WTC11 (cell line): ENCODE measurements around the gene NRG3. TPM values are rescaled to one million over a fixed set of nuclear protein-coding genes. Genes with fewer than 3 reads are reported as not detected.

Experiments used
- ATAC-seq: fragments of 200-7000 bp; cut with Tn5 transposase; 2 replicates; pipeline ENCODE4 v1.10.0; 2021; ENCODE audit warnings: mild to moderate bottlenecking, moderate library complexity
- CTCF ChIA-PET: fragments of 300-600 bp; sonication (Branson Sonifier 250); formaldehyde crosslinking; loops from one replicate; lab custom pipeline; 2021; ENCODE audit warnings: antibody characterized with exemption; lab: Charles Lee
- POLR2A ChIA-PET: fragments of 350-600 bp; sonication (Branson Sonifier 250); formaldehyde crosslinking; loops from one replicate; lab custom pipeline; 2021; ENCODE audit warnings: antibody characterized with exemption; lab: Charles Lee
- DNase-seq: peaks from one replicate; pipeline ENCODE4 v3.0.0; 2021; ENCODE audit warnings: low spot score
- H3K27ac Mint-ChIP-seq: 2 replicates; pipeline ENCODE4 v1.8.0; 2021; ENCODE audit warnings: mixed read lengths
- H3K27me3 Mint-ChIP-seq: 2 replicates; pipeline ENCODE4 v1.8.0; 2021; ENCODE audit warnings: low read depth, mild to moderate bottlenecking, moderate library complexity, mixed read lengths
- H3K36me3 Mint-ChIP-seq: 2 replicates; pipeline ENCODE4 v1.8.0; 2021; ENCODE audit warnings: mixed read lengths
- H3K4me1 Mint-ChIP-seq: 2 replicates; pipeline ENCODE4 v1.8.0; 2022; ENCODE audit warnings: mixed read lengths
- H3K4me3 Mint-ChIP-seq: 2 replicates; pipeline ENCODE4 v1.8.0; 2021; ENCODE audit warnings: mild to moderate bottlenecking, moderate library complexity, mixed read lengths
- H3K9me3 Mint-ChIP-seq: 2 replicates; pipeline ENCODE4 v1.8.0; 2021; ENCODE audit warnings: mixed read lengths
- GTF2I ChIP-seq: fragments of 250-450 bp; sonication (Bioruptor Pico); conservative IDR thresholded peaks from 2 replicates; pipeline ENCODE4 v1.4.0; 2021; ENCODE audit warnings: mild to moderate bottlenecking
- JUN ChIP-seq: sonication (generic); formaldehyde crosslinking; IDR thresholded peaks from 2 replicates; pipeline ENCODE4 v1.8.0; 2023; ENCODE audit warnings: mild to moderate bottlenecking, missing genetic modification reagents
- NFATC4 ChIP-seq: fragments of 250-450 bp; sonication (Bioruptor Pico); IDR thresholded peaks from 2 replicates; pipeline ENCODE4 v1.9.0; 2021; ENCODE audit warnings: mild to moderate bottlenecking
- NFE2L1 ChIP-seq: sonication (generic); formaldehyde crosslinking; IDR thresholded peaks from 2 replicates; pipeline ENCODE4 v1.8.1; 2023; ENCODE audit warnings: missing genetic modification reagents
- OVOL2 ChIP-seq: fragments of 250-450 bp; sonication (Bioruptor Pico); IDR thresholded peaks from 2 replicates; pipeline ENCODE4 v1.9.0; 2021; ENCODE audit warnings: mild to moderate bottlenecking, borderline replicate concordance
- SMAD3 ChIP-seq: sonication (generic); formaldehyde crosslinking; IDR thresholded peaks from 2 replicates; pipeline ENCODE4 v1.8.0; 2022; ENCODE audit warnings: missing genetic modification reagents, mild to moderate bottlenecking, borderline replicate concordance
- SOX15 ChIP-seq: fragments of 250-450 bp; sonication (Bioruptor Pico); IDR thresholded peaks from 2 replicates; pipeline ENCODE4 v1.9.0; 2021; ENCODE audit warnings: mild to moderate bottlenecking
- TEAD1 ChIP-seq: sonication (generic); formaldehyde crosslinking; IDR thresholded peaks from 2 replicates; pipeline ENCODE4 v1.8.0; 2022; ENCODE audit warnings: mild to moderate bottlenecking, missing genetic modification reagents
- TP53 ChIP-seq: sonication (generic); formaldehyde crosslinking; IDR thresholded peaks from 2 replicates; pipeline ENCODE4 v1.8.1; 2023; ENCODE audit warnings: mild to moderate bottlenecking, missing genetic modification reagents
- ZBTB21 ChIP-seq: sonication (generic); formaldehyde crosslinking; IDR thresholded peaks from 2 replicates; pipeline ENCODE4 v1.8.1; 2023; ENCODE audit warnings: mild to moderate bottlenecking, missing genetic modification reagents, borderline replicate concordance
- ZNF232 ChIP-seq: sonication (generic); formaldehyde crosslinking; IDR thresholded peaks from 2 replicates; pipeline ENCODE4 v1.8.0; 2022; ENCODE audit warnings: mild to moderate bottlenecking, missing genetic modification reagents
- ZNF263 ChIP-seq: sonication (generic); formaldehyde crosslinking; IDR thresholded peaks from 2 replicates; pipeline ENCODE4 v1.8.1; 2022; ENCODE audit warnings: low read depth, mild to moderate bottlenecking, moderate library complexity, missing genetic modification reagents
- ZNF416 ChIP-seq: fragments of 250-450 bp; sonication (Bioruptor Pico); IDR thresholded peaks from 2 replicates; pipeline ENCODE4 v1.9.0; 2021; ENCODE audit warnings: mild to moderate bottlenecking, inconsistent platforms
- total RNA-seq: library from RNA; stranded (reverse); gene quantifications from 3 replicates; pipeline ENCODE4 v1.2.3, GENCODE V29; 2021
- TF ChIP-seq, protein P1 (sequence below): sonication (generic); formaldehyde crosslinking; IDR thresholded peaks from 2 replicates; pipeline ENCODE4 v1.8.1; 2022; ENCODE audit warnings: low read depth, mild to moderate bottlenecking, moderate library complexity, missing genetic modification reagents, borderline replicate concordance
- TF ChIP-seq, protein P2 (sequence below): fragments of 250-450 bp; sonication (Bioruptor Pico); IDR thresholded peaks from 2 replicates; pipeline ENCODE4 v1.9.0; 2021; ENCODE audit warnings: moderate library complexity, mild to moderate bottlenecking, inconsistent platforms, borderline replicate concordance
- TF ChIP-seq, protein P3 (sequence below): fragments of 250-450 bp; sonication (Bioruptor Pico); IDR thresholded peaks from 2 replicates; pipeline ENCODE4 v1.8.0; 2021; ENCODE audit warnings: mild to moderate bottlenecking
- TF ChIP-seq, protein P4 (sequence below): sonication (generic); formaldehyde crosslinking; IDR thresholded peaks from 2 replicates; pipeline ENCODE4 v1.8.1; 2022; ENCODE audit warnings: mild to moderate bottlenecking, missing genetic modification reagents, moderate library complexity, borderline replicate concordance
- TF ChIP-seq, protein P5 (sequence below): sonication (generic); formaldehyde crosslinking; IDR thresholded peaks from 2 replicates; pipeline ENCODE4 v1.8.1; 2022; ENCODE audit warnings: missing genetic modification reagents, borderline replicate concordance
- TF ChIP-seq, protein P6 (sequence below): sonication (generic); formaldehyde crosslinking; IDR thresholded peaks from 2 replicates; pipeline ENCODE4 v1.8.1; 2023; ENCODE audit warnings: mild to moderate bottlenecking, moderate library complexity, missing genetic modification reagents
- TF ChIP-seq, protein P7 (sequence below): sonication (generic); formaldehyde crosslinking; IDR thresholded peaks from 2 replicates; pipeline ENCODE4 v1.8.0; 2022; ENCODE audit warnings: mild to moderate bottlenecking, missing genetic modification reagents

NRG3 gene
- total RNA-seq, 1 experiment from 2014 or later, result 7.0 TPM

DNA sequence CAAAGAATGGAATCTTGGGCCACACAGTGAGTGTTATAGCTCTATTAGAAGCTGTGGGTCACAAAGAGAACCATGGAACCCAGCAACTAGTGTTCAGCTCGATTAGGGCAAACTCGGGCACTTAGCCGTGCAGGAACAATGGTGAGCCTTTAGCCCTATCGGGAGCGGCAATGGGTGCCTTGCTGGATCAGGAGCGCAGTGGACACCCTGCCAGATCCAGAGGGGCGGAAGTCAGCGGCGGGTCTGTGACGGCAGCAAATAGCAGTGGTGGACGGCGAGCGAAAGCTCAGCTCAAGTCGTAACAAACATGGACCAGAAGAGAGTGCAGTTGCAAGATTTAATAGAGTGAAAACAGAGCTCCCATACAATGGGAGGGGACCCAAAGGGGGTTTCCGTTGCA is 43.9 kb upstream of the NRG3 start:
- Mint-ChIP-seq H3K9me3 (peaks cover 9% of the 10 kb centered on the region; the same call in 1 of the 2 replicates), H3K36me3 (no peaks in the 10 kb centered on the region), H3K4me1 (peaks cover 4% of the 10 kb centered on the region), H3K27me3 (no peaks in the 10 kb centered on the region), H3K27ac (no peak overlapping the region), H3K4me3 (no peak overlapping the region)
- ATAC-seq, result no peak
- TF ChIP-seq JUN (CRISPR knock-in tag) (no peak), NFATC4 (no peak), TP53 (no peak), ZNF263 (no peak), NFE2L1 (no peak), SMAD3 (CRISPR knock-in tag) (no peak), SOX15 (CRISPR knock-in tag) (no peak), GTF2I (no peak), TEAD1 (no peak), OVOL2 (CRISPR knock-in tag) (no peak), ZNF232 (no peak), ZNF416 (CRISPR knock-in tag) (no peak), ZBTB21 (CRISPR knock-in tag) (no peak)
- TF ChIP-seq, protein P1, sequence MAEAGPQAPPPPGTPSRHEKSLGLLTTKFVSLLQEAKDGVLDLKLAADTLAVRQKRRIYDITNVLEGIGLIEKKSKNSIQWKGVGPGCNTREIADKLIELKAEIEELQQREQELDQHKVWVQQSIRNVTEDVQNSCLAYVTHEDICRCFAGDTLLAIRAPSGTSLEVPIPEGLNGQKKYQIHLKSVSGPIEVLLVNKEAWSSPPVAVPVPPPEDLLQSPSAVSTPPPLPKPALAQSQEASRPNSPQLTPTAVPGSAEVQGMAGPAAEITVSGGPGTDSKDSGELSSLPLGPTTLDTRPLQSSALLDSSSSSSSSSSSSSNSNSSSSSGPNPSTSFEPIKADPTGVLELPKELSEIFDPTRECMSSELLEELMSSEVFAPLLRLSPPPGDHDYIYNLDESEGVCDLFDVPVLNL (CRISPR knock-in tag), result no peak
- TF ChIP-seq, protein P2, sequence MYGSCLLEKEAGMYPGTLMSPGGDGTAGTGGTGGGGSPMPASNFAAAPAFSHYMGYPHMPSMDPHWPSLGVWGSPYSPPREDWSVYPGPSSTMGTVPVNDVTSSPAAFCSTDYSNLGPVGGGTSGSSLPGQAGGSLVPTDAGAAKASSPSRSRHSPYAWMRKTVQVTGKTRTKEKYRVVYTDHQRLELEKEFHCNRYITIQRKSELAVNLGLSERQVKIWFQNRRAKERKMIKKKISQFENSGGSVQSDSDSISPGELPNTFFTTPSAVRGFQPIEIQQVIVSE (CRISPR knock-in tag), result no peak
- TF ChIP-seq, protein P3, sequence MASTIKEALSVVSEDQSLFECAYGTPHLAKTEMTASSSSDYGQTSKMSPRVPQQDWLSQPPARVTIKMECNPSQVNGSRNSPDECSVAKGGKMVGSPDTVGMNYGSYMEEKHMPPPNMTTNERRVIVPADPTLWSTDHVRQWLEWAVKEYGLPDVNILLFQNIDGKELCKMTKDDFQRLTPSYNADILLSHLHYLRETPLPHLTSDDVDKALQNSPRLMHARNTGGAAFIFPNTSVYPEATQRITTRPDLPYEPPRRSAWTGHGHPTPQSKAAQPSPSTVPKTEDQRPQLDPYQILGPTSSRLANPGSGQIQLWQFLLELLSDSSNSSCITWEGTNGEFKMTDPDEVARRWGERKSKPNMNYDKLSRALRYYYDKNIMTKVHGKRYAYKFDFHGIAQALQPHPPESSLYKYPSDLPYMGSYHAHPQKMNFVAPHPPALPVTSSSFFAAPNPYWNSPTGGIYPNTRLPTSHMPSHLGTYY, result no peak
- TF ChIP-seq, protein P4, sequence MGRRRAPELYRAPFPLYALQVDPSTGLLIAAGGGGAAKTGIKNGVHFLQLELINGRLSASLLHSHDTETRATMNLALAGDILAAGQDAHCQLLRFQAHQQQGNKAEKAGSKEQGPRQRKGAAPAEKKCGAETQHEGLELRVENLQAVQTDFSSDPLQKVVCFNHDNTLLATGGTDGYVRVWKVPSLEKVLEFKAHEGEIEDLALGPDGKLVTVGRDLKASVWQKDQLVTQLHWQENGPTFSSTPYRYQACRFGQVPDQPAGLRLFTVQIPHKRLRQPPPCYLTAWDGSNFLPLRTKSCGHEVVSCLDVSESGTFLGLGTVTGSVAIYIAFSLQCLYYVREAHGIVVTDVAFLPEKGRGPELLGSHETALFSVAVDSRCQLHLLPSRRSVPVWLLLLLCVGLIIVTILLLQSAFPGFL (CRISPR knock-in tag), result no peak
- TF ChIP-seq, protein P5, sequence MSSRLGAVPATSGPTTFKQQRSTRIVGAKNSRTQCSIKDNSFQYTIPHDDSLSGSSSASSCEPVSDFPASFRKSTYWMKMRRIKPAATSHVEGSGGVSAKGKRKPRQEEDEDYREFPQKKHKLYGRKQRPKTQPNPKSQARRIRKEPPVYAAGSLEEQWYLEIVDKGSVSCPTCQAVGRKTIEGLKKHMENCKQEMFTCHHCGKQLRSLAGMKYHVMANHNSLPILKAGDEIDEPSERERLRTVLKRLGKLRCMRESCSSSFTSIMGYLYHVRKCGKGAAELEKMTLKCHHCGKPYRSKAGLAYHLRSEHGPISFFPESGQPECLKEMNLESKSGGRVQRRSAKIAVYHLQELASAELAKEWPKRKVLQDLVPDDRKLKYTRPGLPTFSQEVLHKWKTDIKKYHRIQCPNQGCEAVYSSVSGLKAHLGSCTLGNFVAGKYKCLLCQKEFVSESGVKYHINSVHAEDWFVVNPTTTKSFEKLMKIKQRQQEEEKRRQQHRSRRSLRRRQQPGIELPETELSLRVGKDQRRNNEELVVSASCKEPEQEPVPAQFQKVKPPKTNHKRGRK (CRISPR knock-in tag), result no peak
- TF ChIP-seq, protein P6, sequence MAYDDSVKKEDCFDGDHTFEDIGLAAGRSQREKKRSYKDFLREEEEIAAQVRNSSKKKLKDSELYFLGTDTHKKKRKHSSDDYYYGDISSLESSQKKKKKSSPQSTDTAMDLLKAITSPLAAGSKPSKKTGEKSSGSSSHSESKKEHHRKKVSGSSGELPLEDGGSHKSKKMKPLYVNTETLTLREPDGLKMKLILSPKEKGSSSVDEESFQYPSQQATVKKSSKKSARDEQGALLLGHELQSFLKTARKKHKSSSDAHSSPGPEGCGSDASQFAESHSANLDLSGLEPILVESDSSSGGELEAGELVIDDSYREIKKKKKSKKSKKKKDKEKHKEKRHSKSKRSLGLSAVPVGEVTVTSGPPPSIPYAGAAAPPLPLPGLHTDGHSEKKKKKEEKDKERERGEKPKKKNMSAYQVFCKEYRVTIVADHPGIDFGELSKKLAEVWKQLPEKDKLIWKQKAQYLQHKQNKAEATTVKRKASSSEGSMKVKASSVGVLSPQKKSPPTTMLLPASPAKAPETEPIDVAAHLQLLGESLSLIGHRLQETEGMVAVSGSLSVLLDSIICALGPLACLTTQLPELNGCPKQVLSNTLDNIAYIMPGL (CRISPR knock-in tag), result no peak
- TF ChIP-seq, protein P7, sequence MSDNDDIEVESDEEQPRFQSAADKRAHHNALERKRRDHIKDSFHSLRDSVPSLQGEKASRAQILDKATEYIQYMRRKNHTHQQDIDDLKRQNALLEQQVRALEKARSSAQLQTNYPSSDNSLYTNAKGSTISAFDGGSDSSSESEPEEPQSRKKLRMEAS, result no peak
- ChIA-PET POLR2A (no interaction called here), CTCF (interaction anchor here (2.1 kb wide), 1 partner anchor 16 kb away, joined by 4 read pairs; no protein-coding TSS in a partner anchor)
- no peak for DNase-seq
